B cell (primary cell): ENCODE data around the gene TSKU. TPM values are rescaled to one million over a fixed set of nuclear protein-coding genes. Genes with fewer than 3 reads are reported as not detected.

ENCODE experiments used
- ATAC-seq: fragments of 200-7000 bp; cut with Tn5 transposase; one replicate; pipeline ENCODE4 v1.10.0; 2021; ENCODE audit warnings: low read depth, mild to moderate bottlenecking, moderate number of reproducible peaks, moderate library complexity
- CTCF ChIA-PET: fragments of 350-600 bp; sonication (Branson Sonifier 250); formaldehyde crosslinking; loops from one replicate; lab custom pipeline; 2021; ENCODE audit warnings: antibody characterized with exemption, inconsistent platforms; lab: Charles Lee
- POLR2A ChIA-PET: fragments of 350-600 bp; sonication (Branson Sonifier 250); formaldehyde crosslinking; loops from one replicate; lab custom pipeline; 2021; ENCODE audit warnings: antibody characterized with exemption; lab: Charles Lee
- DNase-seq: peaks from one replicate; pipeline ENCODE4 v3.0.0; 2013
- H2AFZ ChIP-seq: 2 replicates; pipeline ENCODE4 v1.6.1; 2012; ENCODE audit warnings: mild to moderate bottlenecking, low read depth, low read length; ENCODE audit not compliant: insufficient read depth, poor library complexity, severe bottlenecking
- H3K27ac ChIP-seq, 2 donors: 1 replicate in 1 of 2; 2 replicates in 1 of 2; pipeline ENCODE4 v1.5.1; 2012 to 2013; ENCODE audit warnings: low read length in 2 of 2, mild to moderate bottlenecking in 2 of 2, moderate library complexity in 1 of 2
- H3K27me3 ChIP-seq, 4 experiments: fragments of 200-600 bp in 1 of 4; sonication (generic) in 1 of 4; replicated peaks in 1 of 4; 1 replicate in 2 of 4; 2 replicates in 2 of 4; pipeline versions ENCODE4 v1.6.1 to v1.7.0; 2013 to 2016; ENCODE audit warnings: low read length in 3 of 4, mild to moderate bottlenecking in 2 of 4, mixed read lengths in 1 of 4, moderate library complexity in 1 of 4; ENCODE audit not compliant: insufficient read depth in 4 of 4, control insufficient read depth in 3 of 4; ENCODE audit errors: control extremely low read depth in 1 of 4
- H3K36me3 ChIP-seq, 2 experiments: replicated peaks in 1 of 2; 1 replicate in 1 of 2; 2 replicates in 1 of 2; pipeline versions ENCODE4 v1.6.1 to v1.7.1; 2013; ENCODE audit warnings: low read length in 1 of 2; ENCODE audit not compliant: insufficient read depth in 2 of 2, control insufficient read depth in 1 of 2; ENCODE audit errors: control extremely low read depth in 1 of 2, extremely low read depth in 1 of 2
- H3K4me1 ChIP-seq, 2 donors: fragments of 200-600 bp in 1 of 2; sonication (generic) in 1 of 2; 1 replicate in 1 of 2; 2 replicates in 1 of 2; pipeline versions ENCODE4 v1.5.1 to v1.6.1; 2013 to 2017; ENCODE audit warnings: low read length in 2 of 2; ENCODE audit not compliant: control insufficient read depth in 2 of 2, insufficient read depth in 2 of 2
- H3K4me2 ChIP-seq: replicated peaks from 2 replicates; pipeline ENCODE3; 2012; ENCODE audit warnings: mild to moderate bottlenecking, low read depth, low read length; ENCODE audit not compliant: poor library complexity, severe bottlenecking
- H3K4me3 ChIP-seq, 5 experiments: fragments of 200-600 bp in 1 of 5; sonication (generic) in 1 of 5; 1 replicate in 3 of 5; 2 replicates in 2 of 5; pipeline versions ENCODE4 v1.5.1 to v1.7.0; 2011 to 2016; ENCODE audit warnings: low read length in 4 of 5, mild to moderate bottlenecking in 4 of 5, low read depth in 2 of 5, control low read depth in 1 of 5, moderate library complexity in 1 of 5; ENCODE audit not compliant: insufficient read depth in 1 of 5; ENCODE audit errors: control extremely low read depth in 1 of 5, extremely low read depth in 1 of 5
- H3K79me2 ChIP-seq: fragments of 200-600 bp; sonication (generic); one replicate; pipeline ENCODE4 v1.6.0; 2016; ENCODE audit warnings: low read length; ENCODE audit not compliant: control insufficient read depth, insufficient read depth
- H3K9ac ChIP-seq: fragments of 200-600 bp; sonication (generic); 2 replicates; pipeline ENCODE4 v1.6.1; 2017; ENCODE audit warnings: mild to moderate bottlenecking, low read length, moderate library complexity
- H3K9me3 ChIP-seq, 3 donors: one replicate each; pipeline versions ENCODE4 v1.6.1 to v1.7.1; 2013; ENCODE audit warnings: low read length in 2 of 3; ENCODE audit not compliant: control insufficient read depth in 2 of 3, insufficient read depth in 1 of 3; ENCODE audit errors: control extremely low read depth in 1 of 3
- H4K20me1 ChIP-seq: 2 replicates; pipeline ENCODE4 v1.6.0; 2012; ENCODE audit warnings: mild to moderate bottlenecking, low read length; ENCODE audit not compliant: insufficient read depth, control insufficient read depth, poor library complexity, severe bottlenecking
- H3K27ac Mint-ChIP-seq: one replicate; pipeline ENCODE4 v1.8.0; 2021; ENCODE audit warnings: mixed read lengths
- H3K27me3 Mint-ChIP-seq: one replicate; pipeline ENCODE4 v1.8.0; 2021; ENCODE audit warnings: mixed read lengths
- H3K4me1 Mint-ChIP-seq: one replicate; pipeline ENCODE4 v1.8.0; 2021; ENCODE audit warnings: mixed read lengths
- H3K4me3 Mint-ChIP-seq: one replicate; pipeline ENCODE4 v1.8.0; 2021; ENCODE audit warnings: mixed read lengths
- H3K9me3 Mint-ChIP-seq: one replicate; pipeline ENCODE4 v1.8.0; 2022; ENCODE audit warnings: mixed read lengths; ENCODE audit not compliant: insufficient read depth
- CTCF ChIP-seq: fragments of 200-600 bp; IDR thresholded peaks from one replicate; pipeline ENCODE4 v1.8.0; 2022; ENCODE audit warnings: antibody characterized with exemption, mild to moderate bottlenecking
- EZH2 ChIP-seq: IDR thresholded peaks from 2 replicates; pipeline ENCODE4 v1.6.1; 2012; ENCODE audit warnings: borderline replicate concordance, low read depth, mild to moderate bottlenecking, moderate library complexity, low read length; ENCODE audit not compliant: insufficient read depth, poor library complexity, severe bottlenecking
- WGBS: methylation state at CpG from one replicate; pipeline ENCODE4 v1.1.5; 2013; ENCODE audit warnings: missing lambda C conversion rate; ENCODE audit not compliant: insufficient coverage; 5-methylcytosine and 5-hydroxymethylcytosine counted together
- intact Hi-C: fragments of 100-400 bp; cut with micrococcal nuclease; formaldehyde crosslinking; loops from one replicate; pipeline ENCODE4 v1.10.0; 2022
- polyA plus RNA-seq: library from polyadenylated mRNA; depleted of rRNA; stranded (reverse); fragments of >200 nt; gene quantifications from 2 replicates; pipeline ENCODE4 v1.2.3, GENCODE V29; 2012
- total RNA-seq, 2 donors: library from RNA; stranded (reverse); fragments of 120-200 nt in 1 of 2; gene quantifications; 1 replicate in 1 of 2; 2 replicates in 1 of 2; pipeline versions ENCODE4 v1.2.3 to v1.2.4, GENCODE V29; 2013 to 2022

Gene TSKU
- total and polyA plus RNA-seq, 2 donors (not counting 1 experiment from before 2014, with no cell fraction given): not detected

GRCh38 chr11:76835036-76835435 lies 51.9 kb downstream of the TSKU start:
- H3K4me3 Mint-ChIP-seq: no peak overlapping the region
- H3K27me3 Mint-ChIP-seq: peaks cover 3% of the 10 kb centered on the region
- no peaks in the 10 kb centered on the region for H3K9me3 Mint-ChIP-seq
- CTCF ChIA-PET: no interaction called here
- H3K79me2 ChIP-seq: no peaks in the 10 kb centered on the region
- DNase-seq (no peak), ATAC-seq (no peak)
- no peak overlapping the region for H3K27ac Mint-ChIP-seq
- intact Hi-C loops: no loop called here
- H3K27me3 ChIP-seq: no peaks in the 10 kb centered on the region
- POLR2A ChIA-PET: no interaction called here
- H3K4me1 Mint-ChIP-seq: no peaks in the 10 kb centered on the region
- no peaks in the 10 kb centered on the region for H3K4me1 ChIP-seq
- no peaks in the 10 kb centered on the region for H3K9me3 ChIP-seq
- 100% methylated on average over 1 of the region's 2 CpGs for WGBS
- H2AFZ ChIP-seq: no peak overlapping the region
- H3K36me3 ChIP-seq: no peaks in the 10 kb centered on the region
- no peak overlapping the region for H3K4me2 ChIP-seq
- H3K4me3 ChIP-seq: no peak overlapping the region
- H3K9ac ChIP-seq: no peak overlapping the region
- no peak overlapping the region for H3K27ac ChIP-seq
- H4K20me1 ChIP-seq: no peaks in the 10 kb centered on the region
- TF ChIP-seq CTCF: no peak
- no peak for TF ChIP-seq EZH2

GRCh38 chr11:76835928-76836612 lies 52.9 kb downstream of the TSKU start:
- 87% methylated on average over 5 of the region's 5 CpGs for WGBS
- H3K27ac Mint-ChIP-seq: no peak overlapping the region
- no peaks in the 10 kb centered on the region for H3K79me2 ChIP-seq
- ATAC-seq (no peak), DNase-seq (no peak)
- no peaks in the 10 kb centered on the region for H4K20me1 ChIP-seq
- no peaks in the 10 kb centered on the region for H3K36me3 ChIP-seq
- POLR2A ChIA-PET: no interaction called here
- peaks cover 9% of the 10 kb centered on the region for H3K27me3 Mint-ChIP-seq
- no peaks in the 10 kb centered on the region for H3K4me1 Mint-ChIP-seq
- H3K9me3 Mint-ChIP-seq: no peaks in the 10 kb centered on the region
- TF ChIP-seq EZH2 (no peak), CTCF (no peak)
- intact Hi-C loops: no loop called here
- CTCF ChIA-PET: no interaction called here
- no peaks in the 10 kb centered on the region for H3K27me3 ChIP-seq
- no peak overlapping the region for H3K9ac ChIP-seq
- no peak overlapping the region for H3K4me2 ChIP-seq
- H2AFZ ChIP-seq: no peak overlapping the region
- no peaks in the 10 kb centered on the region for H3K9me3 ChIP-seq
- no peaks in the 10 kb centered on the region for H3K4me1 ChIP-seq
- H3K27ac ChIP-seq: no peak overlapping the region
- H3K4me3 ChIP-seq: no peak overlapping the region
- H3K4me3 Mint-ChIP-seq: no peak overlapping the region
